Gastroesophageal sphincter (tissue), 3 donors: ENCODE measurements around the gene MYO15A.

Experiments used
- EP300 ChIP-seq: sonication (generic); formaldehyde crosslinking; IDR thresholded peaks from one replicate; pipeline ENCODE4 v1.6.1; 2017; ENCODE audit warnings: antibody characterized with exemption, mild to moderate bottlenecking
- POLR2A ChIP-seq, 2 donors: fragments of 450-650 bp; IDR thresholded peaks; one replicate each; pipeline ENCODE4 v1.6.1; 2017; ENCODE audit warnings: antibody characterized with exemption in 2 of 2, mild to moderate bottlenecking in 2 of 2, moderate library complexity in 1 of 2
- POLR2AphosphoS5 ChIP-seq: sonication (generic); formaldehyde crosslinking; IDR thresholded peaks from one replicate; pipeline ENCODE4 v1.6.1; 2017; ENCODE audit warnings: antibody characterized with exemption
- TF ChIP-seq, protein P1 (sequence below), 4 experiments: fragments of 200-600 bp in 2 of 4; fragments of 450-650 bp in 2 of 4; sonication (generic) in 1 of 4; IDR thresholded peaks; one replicate each; pipeline ENCODE4 v1.5.1; 2017 to 2019; ENCODE audit warnings: antibody characterized with exemption in 4 of 4, mild to moderate bottlenecking in 2 of 4, moderate library complexity in 2 of 4

DNA sequence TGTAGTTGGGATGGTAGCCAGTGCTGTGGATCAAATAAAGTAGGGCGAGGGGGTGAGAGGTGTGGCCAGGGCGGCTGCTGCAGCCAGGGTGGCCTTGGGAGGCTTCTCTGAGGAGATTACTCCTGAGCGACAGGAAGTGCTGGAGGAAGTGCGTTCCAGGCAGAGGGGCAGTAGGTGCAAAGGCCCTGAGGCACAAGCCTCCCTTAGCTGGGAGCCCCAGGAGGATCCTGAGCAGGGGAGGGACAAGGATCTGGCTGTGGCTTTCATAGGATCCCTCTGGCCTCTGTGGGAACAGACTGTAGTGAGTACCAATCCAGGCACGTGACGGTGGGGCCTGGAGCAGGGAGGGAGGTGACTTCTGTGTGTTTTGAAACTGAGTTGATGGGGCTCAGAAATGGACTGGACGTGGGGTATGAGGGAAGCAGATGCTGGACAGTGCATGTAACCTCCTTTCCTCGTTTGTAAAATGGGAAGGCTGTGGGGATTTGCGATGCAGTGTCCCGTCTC, 119.7 kb downstream of the MYO15A start:
- no peak for TF ChIP-seq POLR2A (IDR thresholded peaks at IDR 0.05)
- TF ChIP-seq, protein P1, sequence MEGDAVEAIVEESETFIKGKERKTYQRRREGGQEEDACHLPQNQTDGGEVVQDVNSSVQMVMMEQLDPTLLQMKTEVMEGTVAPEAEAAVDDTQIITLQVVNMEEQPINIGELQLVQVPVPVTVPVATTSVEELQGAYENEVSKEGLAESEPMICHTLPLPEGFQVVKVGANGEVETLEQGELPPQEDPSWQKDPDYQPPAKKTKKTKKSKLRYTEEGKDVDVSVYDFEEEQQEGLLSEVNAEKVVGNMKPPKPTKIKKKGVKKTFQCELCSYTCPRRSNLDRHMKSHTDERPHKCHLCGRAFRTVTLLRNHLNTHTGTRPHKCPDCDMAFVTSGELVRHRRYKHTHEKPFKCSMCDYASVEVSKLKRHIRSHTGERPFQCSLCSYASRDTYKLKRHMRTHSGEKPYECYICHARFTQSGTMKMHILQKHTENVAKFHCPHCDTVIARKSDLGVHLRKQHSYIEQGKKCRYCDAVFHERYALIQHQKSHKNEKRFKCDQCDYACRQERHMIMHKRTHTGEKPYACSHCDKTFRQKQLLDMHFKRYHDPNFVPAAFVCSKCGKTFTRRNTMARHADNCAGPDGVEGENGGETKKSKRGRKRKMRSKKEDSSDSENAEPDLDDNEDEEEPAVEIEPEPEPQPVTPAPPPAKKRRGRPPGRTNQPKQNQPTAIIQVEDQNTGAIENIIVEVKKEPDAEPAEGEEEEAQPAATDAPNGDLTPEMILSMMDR (IDR thresholded peaks at IDR 0.05) = no peak
- no peak for TF ChIP-seq EP300
- TF ChIP-seq POLR2AphosphoS5 = no peak
